H9 (cell line): ENCODE results near the gene PAK1. TPM values are rescaled to one million over a fixed set of nuclear protein-coding genes. Genes with fewer than 3 reads are reported as not detected.

Source experiments
- DNase-seq: peaks from one replicate; pipeline ENCODE4 v3.0.0-alpha.2; 2017
- H2AFZ ChIP-seq: one replicate; pipeline ENCODE4 v1.6.1; 2013; ENCODE audit warnings: mild to moderate bottlenecking, low read length, control low read depth, moderate library complexity
- H2AK5ac ChIP-seq: 2 replicates; pipeline ENCODE4 v1.6.1; 2013; ENCODE audit warnings: low read length, control low read depth, mixed read lengths; ENCODE audit not compliant: insufficient read length
- H2BK120ac ChIP-seq: one replicate; pipeline ENCODE4 v1.6.1; 2013; ENCODE audit warnings: low read depth, mild to moderate bottlenecking, low read length, control low read depth, inconsistent platforms; ENCODE audit not compliant: poor library complexity, severe bottlenecking
- H2BK12ac ChIP-seq: 2 replicates; pipeline ENCODE4 v1.6.1; 2013; ENCODE audit warnings: low read length, control low read depth, mixed read lengths, low read depth; ENCODE audit not compliant: insufficient read length
- H2BK15ac ChIP-seq: 2 replicates; pipeline ENCODE4 v1.6.1; 2013; ENCODE audit warnings: low read depth, low read length, control low read depth
- H2BK20ac ChIP-seq: one replicate; pipeline ENCODE4 v1.6.1; 2013; ENCODE audit warnings: low read depth, mild to moderate bottlenecking, low read length, control low read depth, inconsistent platforms; ENCODE audit not compliant: poor library complexity, severe bottlenecking
- H2BK5ac ChIP-seq: 2 replicates; pipeline ENCODE4 v1.6.1; 2013; ENCODE audit warnings: low read length, control low read depth, mixed read lengths; ENCODE audit not compliant: insufficient read length
- H3K14ac ChIP-seq: 2 replicates; pipeline ENCODE4 v1.6.1; 2013; ENCODE audit warnings: low read length, control low read depth; ENCODE audit not compliant: insufficient read depth
- H3K18ac ChIP-seq: 2 replicates; pipeline ENCODE4 v1.6.1; 2013; ENCODE audit warnings: low read depth, mild to moderate bottlenecking, mixed read lengths, low read length, control low read depth; ENCODE audit not compliant: insufficient read length
- H3K23ac ChIP-seq: 2 replicates; pipeline ENCODE4 v1.6.1; 2013; ENCODE audit warnings: low read length, control low read depth, mixed read lengths, low read depth; ENCODE audit not compliant: insufficient read length
- H3K23me2 ChIP-seq: 2 replicates; pipeline ENCODE4 v1.6.1; 2013; ENCODE audit warnings: low read depth, mild to moderate bottlenecking, mixed read lengths, low read length, control low read depth; ENCODE audit not compliant: insufficient read length, poor library complexity, severe bottlenecking
- H3K27ac ChIP-seq: 2 replicates; pipeline ENCODE4 v1.5.1; 2013; ENCODE audit warnings: low read length, control low read depth, mixed read lengths, low read depth; ENCODE audit not compliant: insufficient read length
- H3K27me3 ChIP-seq: 2 replicates; pipeline ENCODE4 v1.6.1; 2013; ENCODE audit warnings: low read length, control low read depth, inconsistent platforms; ENCODE audit not compliant: insufficient read depth
- H3K4ac ChIP-seq: 2 replicates; pipeline ENCODE4 v1.6.1; 2013; ENCODE audit warnings: low read depth, mild to moderate bottlenecking, control low read depth, inconsistent platforms, low read length, moderate library complexity
- H3K4me1 ChIP-seq: 2 replicates; pipeline ENCODE4 v1.6.1; 2013; ENCODE audit warnings: low read length, control low read depth, inconsistent platforms; ENCODE audit not compliant: insufficient read depth
- H3K4me2 ChIP-seq: 2 replicates; pipeline ENCODE4 v1.6.1; 2013; ENCODE audit warnings: low read length, control low read depth, mixed read lengths; ENCODE audit not compliant: insufficient read length, insufficient read depth
- H3K56ac ChIP-seq: 2 replicates; pipeline ENCODE4 v1.6.1; 2013; ENCODE audit warnings: low read depth, mild to moderate bottlenecking, mixed read lengths, low read length, control low read depth; ENCODE audit not compliant: insufficient read length
- H3K79me1 ChIP-seq: 2 replicates; pipeline ENCODE4 v1.6.1; 2013; ENCODE audit warnings: low read depth, mild to moderate bottlenecking, moderate library complexity, low read length, control low read depth, inconsistent platforms; ENCODE audit not compliant: insufficient read depth, poor library complexity, severe bottlenecking
- H3K79me2 ChIP-seq: 2 replicates; pipeline ENCODE4 v1.6.1; 2013; ENCODE audit warnings: low read length, control low read depth, inconsistent platforms; ENCODE audit not compliant: insufficient read depth
- H3K9ac ChIP-seq: 2 replicates; pipeline ENCODE4 v1.6.1; 2013; ENCODE audit warnings: low read length, control low read depth, mixed read lengths; ENCODE audit not compliant: insufficient read length; ENCODE audit errors: extremely low read depth
- H3K9me3 ChIP-seq: one replicate; pipeline ENCODE4 v1.6.1; 2013; ENCODE audit warnings: low read depth, low read length, inconsistent platforms; ENCODE audit not compliant: control insufficient read depth
- H3T11ph ChIP-seq: one replicate; pipeline ENCODE4 v1.6.1; 2013; ENCODE audit warnings: mild to moderate bottlenecking, low read length, control low read depth, inconsistent platforms
- H4K20me1 ChIP-seq: one replicate; pipeline ENCODE4 v1.6.1; 2013; ENCODE audit not compliant: control insufficient read depth, insufficient read length, insufficient read depth
- H4K5ac ChIP-seq: 2 replicates; pipeline ENCODE4 v1.6.1; 2013; ENCODE audit warnings: low read depth, mild to moderate bottlenecking, mixed read lengths, low read length, control low read depth; ENCODE audit not compliant: insufficient read length
- H4K8ac ChIP-seq: replicated peaks from 2 replicates; pipeline ENCODE4 v1.6.1; 2013; ENCODE audit warnings: low read length, control low read depth, mixed read lengths, low read depth; ENCODE audit not compliant: insufficient read length
- H4K91ac ChIP-seq: 2 replicates; pipeline ENCODE4 v1.6.1; 2013; ENCODE audit warnings: low read depth, mild to moderate bottlenecking, moderate library complexity, mixed read lengths, low read length, control low read depth; ENCODE audit not compliant: insufficient read length
- H3K27ac Mint-ChIP-seq, 3 experiments: 2 replicates in 2 of 3; 3 replicates in 1 of 3; pipeline ENCODE4 v1.8.0; 2020 to 2021; ENCODE audit warnings: mixed read lengths in 3 of 3, mild to moderate bottlenecking in 1 of 3, moderate library complexity in 1 of 3
- H3K27me3 Mint-ChIP-seq: 2 replicates; pipeline ENCODE4 v1.8.0; 2021; ENCODE audit warnings: low read depth, mild to moderate bottlenecking, moderate library complexity, mixed read lengths
- H3K36me3 Mint-ChIP-seq, 3 experiments: 2 replicates in 2 of 3; 3 replicates in 1 of 3; pipeline ENCODE4 v1.8.0; 2020 to 2021; ENCODE audit warnings: low read depth in 3 of 3, mixed read lengths in 3 of 3; ENCODE audit not compliant: insufficient read depth in 1 of 3
- H3K4me1 Mint-ChIP-seq, 2 experiments: 2 replicates each; pipeline ENCODE4 v1.8.0; 2020; ENCODE audit warnings: mixed read lengths in 2 of 2
- H3K4me3 Mint-ChIP-seq, 2 experiments: 2 replicates in 1 of 2; 3 replicates in 1 of 2; pipeline ENCODE4 v1.8.0; 2020 to 2021; ENCODE audit warnings: mild to moderate bottlenecking in 2 of 2, mixed read lengths in 2 of 2, moderate library complexity in 1 of 2
- H3K9me3 Mint-ChIP-seq, 2 experiments: 2 replicates in 1 of 2; 3 replicates in 1 of 2; pipeline ENCODE4 v1.8.0; 2020; ENCODE audit warnings: mild to moderate bottlenecking in 2 of 2, mixed read lengths in 2 of 2, moderate library complexity in 1 of 2
- CTCF ChIP-seq: fragments of 200-600 bp; sonication (generic); conservative IDR thresholded peaks from 3 replicates; pipeline ENCODE4 v1.8.0; 2021; ENCODE audit warnings: antibody characterized with exemption, mild to moderate bottlenecking
- WGBS: extraction: QIAGEN DNeasy Blood & Tissue Kit; methylation state at CpG from one replicate; pipeline ENCODE4 v1.1.7; 2013; ENCODE audit warnings: missing lambda C conversion rate, low lambda C conversion rate, mixed read lengths; ENCODE audit not compliant: insufficient read length; ENCODE audit errors: extremely low coverage; 5-methylcytosine and 5-hydroxymethylcytosine counted together
- total RNA-seq: library from RNA; stranded (reverse); gene quantifications from 2 replicates; pipeline ENCODE4 v1.2.1, GENCODE V29; 2021

Gene PAK1
- total RNA-seq, 1 experiment from 2014 or later, result 122 TPM

GRCh38 chr11:77505956-77506355 lies 32.1 kb upstream of the PAK1 start:
- H3K4me1 Mint-ChIP-seq, result peaks cover 6% of the 10 kb centered on the region in 2 experiments; a peak in 2 of 4 replicates
- H3K4me2 ChIP-seq, result no peak overlapping the region
- no CpG with 5 or more reads among the region's 3 CpGs for WGBS

More at GRCh38 chr11:77505956-77506355, 32.1 kb upstream of the PAK1 start:
- Mint-ChIP-seq H3K36me3 (peaks cover 0 to 4% (median 0%) of the 10 kb centered on the region in 3 experiments; a peak in 1 of 7 replicates), H3K27me3 (no peaks in the 10 kb centered on the region; the same call in 1 of the 2 replicates), H3K4me3 (no peak overlapping the region), H3K27ac (peak overlapping the region in 2 of 3 experiments; percentile 25 to 39; a peak in 1 of 7 replicates), H3K9me3 (peaks cover 0 to 5% of the 10 kb centered on the region in 2 experiments; a peak in 2 of 5 replicates)
- no peak overlapping the region for H3K9ac ChIP-seq
- H2BK120ac ChIP-seq, result no peak overlapping the region
- H2BK15ac ChIP-seq, result no peak overlapping the region
- no peak overlapping the region for H3T11ph ChIP-seq
- no peak overlapping the region for H4K5ac ChIP-seq
- H3K14ac ChIP-seq, result no peak overlapping the region
- H4K91ac ChIP-seq, result no peak overlapping the region
- H4K8ac ChIP-seq, result no peak overlapping the region
- no peaks in the 10 kb centered on the region for H3K79me1 ChIP-seq
- no peaks in the 10 kb centered on the region for H3K9me3 ChIP-seq
- no peak overlapping the region for H3K18ac ChIP-seq
- H2BK5ac ChIP-seq, result no peak overlapping the region
- H2AFZ ChIP-seq, result no peak overlapping the region
- TF ChIP-seq CTCF, result no peak
- H2BK12ac ChIP-seq, result no peak overlapping the region
- DNase-seq, result no peak
- no peak overlapping the region for H3K23ac ChIP-seq
- H3K56ac ChIP-seq, result no peak overlapping the region
- H3K4me1 ChIP-seq, result no peaks in the 10 kb centered on the region
- no peak overlapping the region for H3K4ac ChIP-seq
- no peak overlapping the region for H3K27ac ChIP-seq
- H3K23me2 ChIP-seq, result no peaks in the 10 kb centered on the region
- no peaks in the 10 kb centered on the region for H4K20me1 ChIP-seq
- no peaks in the 10 kb centered on the region for H3K79me2 ChIP-seq
- H2AK5ac ChIP-seq, result no peak overlapping the region
- no peak overlapping the region for H2BK20ac ChIP-seq
- H3K27me3 ChIP-seq, result no peaks in the 10 kb centered on the region
